ENCODE data around the gene FERMT3. TPM values are rescaled to one million over a fixed set of nuclear protein-coding genes. Genes with fewer than 3 reads are reported as not detected.
"Not testable (repeated sequence)": the region's sequence is repeated elsewhere in the genome, so short reads cannot be mapped to it uniquely, and the experiment has no call there.

FERMT3 gene
- total RNA-seq, 6 experiments from 2014 or later = 5.1 to 17.3 (median 8.1) TPM

GRCh38 chr11:64244107-64244506, 37.6 kb downstream of the FERMT3 start:
- no peaks in the 10 kb centered on the region for H3K27me3 ChIP-seq
- H3K27ac ChIP-seq = no peak overlapping the region
- DNase-seq (no peak), ATAC-seq (no peak)
- H3K36me3 ChIP-seq = peaks cover 0 to 5% (median 2%) of the 10 kb centered on the region in 4 donors
- peaks cover 0 to 26% (median 10%) of the 10 kb centered on the region in 4 donors for H3K4me1 ChIP-seq
- H3K9me3 ChIP-seq = no peaks in the 10 kb centered on the region
- H3K4me3 ChIP-seq = no peak overlapping the region
- 61% methylated on average over 2 of the region's 5 CpGs for WGBS (ENCODE audit: insufficient coverage, low coverage, low lambda C conversion rate, missing lambda C conversion rate)
- intact Hi-C loops (cut with DNase I) = no loop called here
- TF ChIP-seq POLR2A (IDR thresholded peaks at IDR 0.05) (no peak), CTCF (IDR thresholded peaks at IDR 0.05) (no peak)

DNA sequence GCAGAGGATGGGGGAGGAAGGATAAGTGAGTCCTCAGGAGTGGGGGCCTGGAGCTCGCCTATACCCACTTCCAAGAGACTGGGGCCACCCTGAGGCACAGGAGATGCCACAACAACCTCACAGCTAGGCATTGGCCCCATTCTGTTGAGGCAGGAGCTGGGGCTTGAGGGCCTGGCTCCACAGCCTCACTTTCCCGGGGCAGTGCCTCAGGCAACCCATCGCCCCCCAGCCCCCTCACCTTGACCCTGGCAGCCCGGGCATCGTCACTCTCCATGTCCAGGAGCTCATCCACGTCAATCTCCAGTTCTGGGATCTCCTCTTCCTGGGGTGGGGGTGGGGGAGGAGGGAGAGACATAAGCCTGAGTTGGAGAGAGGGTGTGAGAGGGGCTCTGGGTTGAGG, 38.4 kb downstream of the FERMT3 start:
- Histone ChIP-seq H3K36me3 (peaks cover 0 to 5% (median 2%) of the 10 kb centered on the region in 4 donors), H3K27ac (peak overlapping the region in 2 of 3 donors; percentile 46 to 65), H3K4me3 (peak overlapping the region; percentile 74 to 76 (median 75)), H3K27me3 (no peaks in the 10 kb centered on the region), H3K9me3 (no peaks in the 10 kb centered on the region), H3K4me1 (peaks cover 0 to 30% (median 13%) of the 10 kb centered on the region in 4 donors)
- intact Hi-C loops (cut with DNase I) = no loop called here
- no peak for DNase-seq
- no CpG with 5 or more reads among the region's 6 CpGs for WGBS (ENCODE audit: insufficient coverage, low coverage, low lambda C conversion rate, missing lambda C conversion rate)
- TF ChIP-seq POLR2A (IDR thresholded peaks at IDR 0.05) = no peak
- TF ChIP-seq CTCF (IDR thresholded peaks at IDR 0.05) = no peak
- no peak for ATAC-seq

- H3K36me3 ChIP-seq = peaks cover 0 to 5% (median 2%) of the 10 kb centered on the region in 4 donors
- no peak for TF ChIP-seq POLR2A (IDR thresholded peaks at IDR 0.05)
- TF ChIP-seq CTCF (IDR thresholded peaks at IDR 0.05) = no peak
- H3K4me1 ChIP-seq = peaks cover 0 to 28% (median 13%) of the 10 kb centered on the region in 4 donors
- peak overlapping the region; percentile 74 to 76 (median 75) for H3K4me3 ChIP-seq
- no peaks in the 10 kb centered on the region for H3K27me3 ChIP-seq
- 2% methylated on average over 6 of the region's 6 CpGs for WGBS (ENCODE audit: insufficient coverage, low coverage, low lambda C conversion rate, missing lambda C conversion rate)
- no peak for ATAC-seq
- peak overlapping the region; percentile 1 to 65 (median 46) for H3K27ac ChIP-seq
- peak in 1 of 3 donors; percentile 72 for DNase-seq
- H3K9me3 ChIP-seq = no peaks in the 10 kb centered on the region
- intact Hi-C loops (cut with DNase I) = no loop called here
Measured at GRCh38 chr11:64245401-64245796, 38.9 kb downstream of the FERMT3 start.

DNA sequence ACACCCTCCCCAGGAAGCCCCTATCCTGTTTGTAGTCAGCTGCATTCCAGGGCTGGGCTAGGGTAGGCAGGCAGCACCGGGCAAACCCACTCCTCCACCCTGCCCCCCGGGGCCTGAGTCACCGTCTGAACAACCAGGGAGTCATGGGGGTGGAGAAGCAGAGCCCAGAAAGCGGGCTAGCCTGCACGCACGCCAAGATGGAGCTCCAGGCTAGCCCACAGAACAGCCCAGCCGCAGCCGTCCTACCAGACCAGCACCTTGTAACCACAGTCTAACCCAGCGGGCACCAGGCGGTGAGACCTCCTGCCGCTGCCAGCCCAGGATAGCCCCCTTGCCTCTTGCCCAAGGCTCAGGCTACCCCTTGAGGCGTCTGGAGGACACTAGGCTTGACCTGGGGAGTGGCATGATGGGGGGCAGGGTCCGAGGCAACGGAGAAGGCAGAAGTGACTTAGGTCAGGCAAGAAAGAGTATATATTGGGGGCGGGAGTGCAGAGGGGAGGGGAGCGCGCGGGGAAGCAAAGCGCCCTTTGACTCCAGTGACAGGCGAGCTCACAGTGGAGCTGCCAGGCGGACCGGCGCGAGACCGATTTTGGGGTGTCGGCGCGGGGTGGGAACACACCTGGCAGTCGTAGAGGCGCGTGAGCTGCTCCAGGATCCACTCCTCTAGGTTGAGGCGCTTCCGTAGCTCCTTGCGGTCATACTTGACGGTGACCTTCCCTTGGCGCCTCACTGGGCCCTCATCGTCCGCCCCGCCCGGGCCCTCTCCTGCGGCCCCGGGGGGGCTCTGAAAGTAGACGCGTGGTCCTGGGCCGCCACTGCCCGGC, 39.5 kb downstream of the FERMT3 start:
- Histone ChIP-seq H3K4me1 (peaks cover 0 to 31% (median 15%) of the 10 kb centered on the region in 4 donors), H3K4me3 (peak overlapping the region; percentile 74 to 76 (median 75)), H3K36me3 (peaks cover 0 to 5% (median 2%) of the 10 kb centered on the region in 4 donors), H3K27ac (peak overlapping the region; percentile 1 to 65 (median 46)), H3K27me3 (no peaks in the 10 kb centered on the region), H3K9me3 (no peaks in the 10 kb centered on the region)
- intact Hi-C loops (cut with DNase I) = no loop called here
- ATAC-seq = peak in 1 of 4 donors; percentile 4
- TF ChIP-seq POLR2A (IDR thresholded peaks at IDR 0.05) = no peak
- no peak for TF ChIP-seq CTCF (IDR thresholded peaks at IDR 0.05)
- peak in 2 of 3 donors; percentile 69 to 78 for DNase-seq
- under 1% methylated on average over 20 of the region's 46 CpGs for WGBS (ENCODE audit: insufficient coverage, low coverage, low lambda C conversion rate, missing lambda C conversion rate)

DNA sequence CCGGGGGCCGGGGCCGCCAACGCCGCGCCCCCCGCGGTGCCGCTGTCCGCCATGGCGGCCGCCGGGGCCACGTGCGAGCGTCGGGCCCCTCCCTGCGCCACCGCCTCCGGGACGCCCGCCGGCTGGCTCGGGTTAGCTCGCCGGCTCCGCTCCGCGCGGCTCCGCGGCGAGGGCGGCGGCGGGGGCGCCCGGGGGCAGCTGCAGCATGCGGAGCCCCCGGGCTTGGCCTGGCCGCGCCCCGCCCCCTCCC, 40.0 kb downstream of the FERMT3 start:
- WGBS (ENCODE audit: insufficient coverage, low coverage, low lambda C conversion rate, missing lambda C conversion rate) = no CpG with 5 or more reads among the region's 43 CpGs
- DNase-seq; H3K36me3 ChIP-seq; H3K9me3 ChIP-seq; ATAC-seq; H3K27me3 ChIP-seq; intact Hi-C loops (cut with DNase I): not testable (repeated sequence)
- peaks cover 0 to 32% (median 15%) of the 10 kb centered on the region in 4 donors for H3K4me1 ChIP-seq
- peak overlapping the region in 1 of 3 donors; percentile 46 for H3K27ac ChIP-seq
- peak overlapping the region; percentile 74 to 76 (median 75) for H3K4me3 ChIP-seq
